ENCODE results near the gene APC2.
"Not testable (repeated sequence)": the region's sequence is repeated elsewhere in the genome, so short reads cannot be mapped to it uniquely, and the experiment has no call there.

APC2 gene

DNA sequence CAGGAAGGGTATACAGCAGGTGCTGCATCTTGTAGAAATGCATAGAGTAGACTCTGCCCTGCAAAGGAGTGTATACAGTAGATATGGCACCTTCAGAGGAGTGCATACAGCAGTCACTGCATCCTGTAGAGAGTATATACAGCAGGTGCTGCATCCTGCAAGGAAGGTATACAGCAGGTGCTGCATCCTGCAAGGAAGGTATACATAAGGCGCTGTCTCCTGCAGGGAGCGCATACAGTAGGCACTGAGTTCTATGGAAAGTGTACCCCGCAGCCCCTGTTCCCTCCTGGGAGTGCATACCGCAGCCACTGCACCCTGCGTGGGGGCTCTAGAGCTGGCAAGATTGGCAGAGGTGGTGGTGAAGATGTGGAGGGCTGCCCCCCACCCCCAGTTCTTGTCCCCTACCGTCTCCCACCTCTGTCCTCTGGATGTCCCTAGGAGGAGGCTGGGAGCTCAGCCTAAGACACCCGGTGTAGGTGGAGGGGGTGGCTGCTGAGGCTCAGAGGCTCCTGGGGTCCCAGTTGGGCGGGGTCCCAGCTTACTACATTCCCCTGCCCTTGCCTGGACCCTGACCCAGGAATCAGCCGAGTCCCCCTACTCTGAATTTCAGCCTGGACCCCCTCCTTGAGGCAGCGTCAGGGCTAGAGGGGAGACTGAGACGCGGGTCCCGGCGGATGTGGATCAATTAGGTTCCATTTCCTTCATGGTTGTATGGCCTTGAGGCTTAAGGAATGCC, 65.2 kb downstream of the APC2 start:
- no peak for DNase-seq

DNA sequence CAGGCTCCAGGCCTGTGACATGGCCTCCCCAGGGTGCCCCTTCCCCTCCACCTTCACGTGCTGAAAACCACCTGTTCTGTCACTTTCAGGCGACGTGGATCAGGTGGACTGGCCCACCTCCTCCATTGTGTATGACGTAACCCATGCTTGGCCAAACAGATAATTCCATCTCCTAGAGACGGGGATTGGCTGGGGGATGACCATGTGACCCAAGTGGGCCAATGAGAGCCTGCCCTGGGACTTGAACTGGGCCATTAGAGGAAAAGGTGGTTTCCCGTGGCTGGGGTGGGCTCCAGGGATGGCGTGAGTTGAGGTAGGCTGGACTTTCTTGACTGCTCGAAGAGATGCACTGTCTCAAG, 66.5 kb downstream of the APC2 start:
- DNase-seq, result no peak

DNA sequence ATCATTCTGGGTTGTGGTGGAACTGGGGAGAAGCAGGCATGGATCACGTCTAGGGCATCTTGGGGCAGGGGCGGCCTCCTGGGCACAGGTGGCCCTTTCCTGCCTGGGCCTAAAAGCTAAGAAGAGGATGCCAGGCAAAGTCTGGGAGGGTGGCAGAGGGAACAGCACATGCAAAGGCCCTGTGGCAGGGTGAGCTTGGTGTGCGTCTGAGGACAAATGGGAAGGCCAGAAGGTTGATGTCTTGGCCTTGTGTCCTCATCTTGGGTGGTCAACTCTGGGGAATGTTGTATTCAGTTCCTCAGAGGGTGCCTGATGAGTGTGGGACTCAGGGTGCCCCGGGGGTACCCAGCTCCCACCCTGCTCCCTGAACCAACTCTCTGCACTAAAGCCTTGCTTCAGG, 68.5 kb downstream of the APC2 start:
- DNase-seq, result no peak

DNA sequence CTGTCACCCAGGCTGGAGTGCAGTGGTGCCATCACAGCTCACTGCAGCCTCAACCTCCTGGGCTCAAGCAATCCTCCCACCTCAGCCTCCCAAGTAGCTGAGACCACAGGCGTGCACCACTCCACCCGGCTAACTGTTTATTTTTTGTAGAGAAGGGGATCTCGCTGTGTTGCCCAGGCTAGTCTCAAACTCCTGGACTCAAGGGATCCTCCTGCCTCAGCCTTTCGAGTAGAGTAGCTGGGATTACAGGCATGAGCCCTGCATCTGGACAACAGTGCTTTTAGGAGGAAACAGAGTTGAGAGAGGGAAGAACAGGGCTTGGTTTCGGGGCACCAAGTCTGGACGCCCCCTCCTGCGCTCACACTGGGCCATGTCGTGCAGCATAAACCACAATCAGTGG, 69.9 kb downstream of the APC2 start:
- DNase-seq, result not testable (repeated sequence)

DNA sequence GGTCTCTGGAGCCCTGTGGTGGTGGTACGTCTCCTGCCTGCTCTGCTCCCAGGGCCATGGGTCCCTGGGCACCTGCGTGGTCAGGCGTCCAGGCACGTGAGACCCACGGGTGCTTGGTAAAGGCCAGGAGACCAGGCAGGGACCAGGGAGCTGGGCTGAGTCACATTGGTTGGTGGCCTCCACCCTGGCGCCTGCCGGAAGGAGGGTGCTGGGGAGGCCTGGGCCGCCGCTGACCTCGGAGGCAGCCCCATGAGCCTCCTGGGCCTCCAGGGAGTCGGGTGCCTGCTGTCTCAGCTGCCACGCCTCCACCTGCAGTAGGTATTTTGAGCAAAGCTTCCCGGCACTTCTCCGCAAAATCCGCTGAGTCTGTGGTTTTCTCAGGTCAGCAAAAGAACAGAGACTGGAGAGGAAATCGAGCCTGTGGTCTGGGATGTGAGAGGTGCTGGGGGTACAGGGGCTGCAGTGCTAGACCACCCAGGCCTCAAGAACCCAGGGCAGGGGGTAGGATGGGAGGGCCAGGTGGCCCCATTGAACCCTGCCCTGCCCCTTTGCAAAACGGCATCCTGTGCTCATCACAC, 70.4 kb downstream of the APC2 start:
- no peak for DNase-seq

DNA sequence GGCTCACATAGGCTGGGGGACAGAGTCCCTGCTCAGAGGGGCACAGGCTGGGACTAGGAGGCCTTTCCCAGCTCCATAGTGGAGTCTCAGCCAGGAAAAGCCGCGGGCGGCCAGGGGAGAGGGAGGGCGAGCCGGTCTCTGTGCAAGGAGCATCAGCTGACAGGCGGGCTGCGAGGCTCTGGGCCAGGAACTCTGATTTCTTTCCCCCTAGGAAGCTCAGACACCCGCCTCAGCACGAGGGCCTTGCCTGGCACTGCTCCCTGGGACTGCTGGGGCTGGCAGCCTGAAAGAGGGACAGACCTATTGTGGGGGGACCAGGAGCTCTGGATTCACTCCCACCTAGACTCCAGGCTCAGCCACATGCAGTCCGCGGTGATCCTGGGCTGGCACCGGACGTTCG, 71.7 kb downstream of the APC2 start:
- DNase-seq, result no peak

DNA sequence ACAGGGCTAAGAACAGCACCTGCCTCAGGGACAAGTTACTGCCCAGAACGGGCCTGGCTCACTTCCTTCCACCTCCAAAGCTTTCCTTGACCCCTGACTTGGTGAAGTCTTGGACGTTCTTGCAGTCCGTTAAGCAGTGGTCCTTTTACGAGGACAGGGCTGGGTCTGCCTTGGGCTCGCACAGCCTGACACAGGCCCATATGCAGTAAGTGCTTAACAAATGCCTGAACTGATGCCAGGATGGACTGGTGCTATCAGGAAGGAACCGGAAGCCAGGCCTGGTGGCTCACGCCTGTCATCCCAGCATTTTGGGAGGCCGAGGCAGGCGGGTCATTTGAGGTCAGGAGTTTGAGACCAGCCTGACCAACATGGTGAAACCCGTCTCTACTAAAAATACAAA, 72.1 kb downstream of the APC2 start:
- no peak for DNase-seq

DNA sequence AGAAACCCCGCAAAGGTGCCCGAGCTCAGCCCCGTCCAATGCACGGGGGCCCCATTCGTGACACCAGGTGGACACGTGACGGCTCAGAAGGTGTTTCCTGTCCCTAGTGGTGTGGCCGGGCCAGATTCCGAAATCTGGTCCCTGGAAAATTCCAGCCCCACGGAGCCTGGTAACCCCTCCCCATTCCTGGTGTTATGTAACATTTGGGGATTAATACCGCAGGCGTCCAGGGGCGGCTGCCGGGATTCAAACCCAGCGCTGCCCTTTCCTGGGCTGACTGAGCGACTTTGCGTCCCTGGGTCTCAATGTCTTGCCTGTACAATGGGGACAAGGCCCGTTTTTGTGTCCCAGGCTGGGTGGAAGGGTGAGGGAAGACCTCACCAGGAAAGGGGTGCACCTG, 72.9 kb downstream of the APC2 start:
- no peak for DNase-seq
